Activated CD8-positive, alpha-beta memory T cell treated with anti-CD3 and anti-CD28 coated beads for 24 hours (primary cell): ENCODE results near the gene ZMAT5.

Experiments
- DNase-seq: peaks from one replicate; pipeline ENCODE4 v3.0.0-alpha.2; 2020

Gene ZMAT5

GRCh38 chr22:29766632-29767170 lies at the start of gene ZMAT5:
Gene ZMAT5, minus strand, starts transcription at chr22:29767007. Its CDS starts 18,463 bp downstream, at chr22:29748544.
- DNase-seq, result peak; percentile 92

GRCh38 chr22:29816539-29816938 lies 49.7 kb upstream of the ZMAT5 start:
- no peak for DNase-seq

GRCh38 chr22:29816128-29816527 lies 49.3 kb upstream of the ZMAT5 start:
- DNase-seq, result no peak

DNA sequence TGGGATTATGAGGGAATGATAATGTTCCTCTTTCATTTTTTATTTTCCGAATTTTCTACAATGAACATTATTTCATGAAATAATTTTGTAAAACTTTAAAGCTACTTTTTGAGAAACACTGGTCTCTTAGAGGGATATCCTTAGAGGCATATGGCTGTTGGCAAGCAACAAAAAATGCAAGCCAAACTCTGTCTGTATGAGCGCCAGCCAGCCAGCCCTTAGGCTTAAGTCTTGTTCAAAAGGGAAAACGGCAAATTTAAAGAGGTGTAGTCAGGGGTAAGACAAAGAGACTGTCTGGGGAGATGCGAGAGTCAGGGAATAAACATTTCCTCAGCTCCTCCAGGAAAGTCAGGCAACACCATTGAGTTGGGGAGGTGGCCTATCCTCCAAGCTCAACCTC lies 48.8 kb upstream of the ZMAT5 start:
- DNase-seq, result no peak

DNA sequence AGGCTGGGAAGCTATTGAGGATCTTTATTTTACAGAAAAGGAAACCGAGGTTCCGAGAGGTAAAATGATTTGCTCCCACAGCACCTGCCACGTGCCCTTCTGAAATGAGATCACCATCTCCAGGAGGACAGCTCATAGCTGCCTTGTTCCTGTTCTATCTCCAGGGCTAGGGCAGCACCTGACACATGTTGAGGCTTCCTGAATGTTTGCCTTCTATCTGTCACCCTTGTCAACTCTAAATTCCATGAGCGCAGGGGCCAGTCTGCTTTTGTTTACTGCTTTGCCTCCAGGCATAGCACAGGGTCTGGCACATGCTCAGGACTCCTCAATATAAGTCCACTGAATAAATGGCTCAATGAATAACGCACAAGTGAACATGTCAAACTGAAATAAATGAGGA lies 47.2 kb upstream of the ZMAT5 start:
- no peak for DNase-seq

GRCh38 chr22:29813563-29813962 lies 46.8 kb upstream of the ZMAT5 start:
- no peak for DNase-seq

DNA sequence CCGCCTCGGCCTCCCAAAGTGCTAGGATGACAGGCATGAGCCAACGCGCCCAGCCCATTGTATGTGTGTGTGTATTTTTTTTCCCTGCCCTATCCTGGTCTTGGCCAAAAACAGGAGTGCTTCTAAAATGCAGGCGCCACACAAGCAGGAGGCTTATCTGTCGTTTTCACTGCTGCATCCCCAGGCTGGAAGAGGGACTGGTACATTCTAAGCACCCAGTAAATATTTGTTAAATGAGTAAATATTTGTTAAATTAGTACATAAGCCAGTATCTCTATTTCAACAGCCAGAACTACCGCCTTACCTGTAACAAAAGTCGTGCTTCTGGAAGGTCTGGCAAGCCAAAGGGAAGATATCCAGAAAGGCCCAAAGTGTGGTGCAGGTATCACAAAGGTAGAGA lies 46.3 kb upstream of the ZMAT5 start:
- no peak for DNase-seq

GRCh38 chr22:29811377-29811776 lies 44.6 kb upstream of the ZMAT5 start:
- DNase-seq, result no peak

- DNase-seq, result no peak
Measured at GRCh38 chr22:29810216-29810615, 43.4 kb upstream of the ZMAT5 start.

DNA sequence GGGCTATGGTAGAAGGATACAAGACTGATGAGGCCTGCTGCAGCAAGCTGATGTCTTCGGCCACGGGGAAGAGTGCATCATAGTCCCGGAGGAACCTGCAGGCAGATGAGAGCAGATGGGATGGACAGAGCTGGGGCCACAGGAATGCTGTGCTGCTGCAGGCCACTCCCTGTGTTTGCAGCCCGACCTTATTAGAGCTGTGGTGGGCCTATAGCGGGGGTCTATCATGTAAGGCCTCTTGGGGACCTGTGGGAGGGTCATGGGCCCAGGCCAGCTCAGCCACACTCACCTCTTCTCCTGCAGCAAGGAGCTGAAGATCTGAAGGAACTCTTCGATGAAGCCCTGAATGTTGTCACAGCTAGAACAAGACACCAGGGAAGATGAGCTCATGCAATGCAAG lies 39.4 kb upstream of the ZMAT5 start:
- DNase-seq, result no peak

GRCh38 chr22:29804985-29805384 lies 38.2 kb upstream of the ZMAT5 start:
- DNase-seq, result no peak

DNA sequence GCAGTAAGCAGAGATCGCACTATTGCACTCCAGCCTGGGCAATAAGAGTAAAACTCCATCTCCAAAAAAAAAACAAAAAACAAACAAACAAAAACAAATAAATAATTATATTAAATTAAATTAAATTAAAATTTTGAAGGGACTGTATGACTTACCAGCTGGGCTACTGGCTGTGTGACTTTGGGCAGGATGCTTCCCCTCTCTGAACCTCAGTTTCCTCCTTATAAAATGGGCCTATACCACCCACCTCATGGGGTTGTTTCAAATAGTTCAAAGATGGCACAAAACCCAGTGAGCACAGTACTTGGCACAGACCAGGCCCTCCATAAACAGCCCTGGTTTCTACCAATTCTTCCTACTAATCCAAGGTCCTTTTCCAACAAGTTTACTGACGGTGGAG lies 36.4 kb upstream of the ZMAT5 start:
- DNase-seq, result no peak

- DNase-seq, result no peak
Measured at GRCh38 chr22:29801796-29802195, 35.0 kb upstream of the ZMAT5 start.

- no peak for DNase-seq
Measured at GRCh38 chr22:29801153-29801552, 34.3 kb upstream of the ZMAT5 start.

GRCh38 chr22:29799217-29799680 lies 32.4 kb upstream of the ZMAT5 start:
- no peak for DNase-seq

GRCh38 chr22:29798801-29799200 lies 32.0 kb upstream of the ZMAT5 start:
- no peak for DNase-seq

DNA sequence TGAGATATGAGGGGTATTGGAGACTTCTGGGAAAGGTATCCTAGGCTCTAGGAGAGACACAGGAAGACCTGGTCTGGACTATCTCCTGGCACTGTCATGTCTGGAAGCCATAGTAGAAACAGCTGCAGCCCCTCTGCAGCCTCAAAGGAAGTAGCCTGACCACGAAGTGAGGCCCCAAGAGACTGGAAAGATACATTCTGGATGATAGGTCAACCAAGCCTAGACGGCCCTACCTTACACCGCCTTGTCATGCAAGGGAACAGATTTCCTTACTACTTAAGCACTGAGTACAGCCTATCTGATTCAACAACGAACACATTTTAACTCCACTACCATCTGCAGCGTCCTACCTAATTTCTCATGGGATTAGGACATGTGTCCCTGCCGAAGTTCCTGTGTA lies 31.5 kb upstream of the ZMAT5 start:
- no peak for DNase-seq

DNA sequence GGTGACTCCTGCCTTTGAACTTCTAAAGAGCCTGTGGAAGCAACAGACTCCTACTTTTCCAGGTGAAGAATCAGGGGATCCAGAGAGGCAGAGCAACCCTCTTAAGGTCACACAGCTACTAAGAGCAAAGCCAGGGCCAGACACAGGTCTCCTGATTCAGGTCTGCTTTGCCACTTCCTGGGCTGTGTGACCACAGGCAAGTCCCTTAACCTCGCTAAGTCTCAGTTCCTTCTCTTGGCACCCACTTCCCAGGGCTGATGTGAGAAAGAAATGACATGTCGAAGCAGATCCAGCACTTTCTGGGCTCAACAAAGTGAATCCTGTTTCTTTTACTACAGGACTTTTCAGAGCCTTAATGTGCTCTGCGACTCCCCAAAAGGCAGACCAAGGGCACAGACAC lies 30.5 kb upstream of the ZMAT5 start:
- DNase-seq, result no peak

- DNase-seq, result no peak
Measured at GRCh38 chr22:29795663-29796062, 28.9 kb upstream of the ZMAT5 start.

DNA sequence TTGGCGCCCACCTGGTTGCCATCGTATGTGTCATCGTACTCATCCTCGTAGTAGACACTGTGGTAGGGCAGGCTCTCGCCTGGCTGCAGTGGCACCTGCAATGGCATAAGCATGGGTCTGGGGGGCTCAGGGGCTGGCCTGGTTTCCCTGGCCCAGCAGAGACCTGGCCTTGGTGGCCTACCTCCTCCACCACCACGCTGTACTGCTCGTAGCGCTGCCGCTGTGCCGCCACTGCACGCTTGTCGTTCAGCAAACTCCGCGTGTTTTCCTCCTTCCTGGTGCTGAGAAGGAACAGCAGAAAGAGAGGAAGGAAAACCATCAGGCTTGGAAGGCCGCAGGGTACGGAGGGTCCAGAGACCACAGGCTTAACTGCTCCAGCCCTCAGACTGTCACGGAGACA lies 26.6 kb upstream of the ZMAT5 start:
- DNase-seq, result no peak

- DNase-seq, result no peak
Measured at GRCh38 chr22:29790061-29790460, 23.3 kb upstream of the ZMAT5 start.

- no peak for DNase-seq
Measured at GRCh38 chr22:29788339-29789279, 21.8 kb upstream of the ZMAT5 start.

GRCh38 chr22:29787371-29787980 lies 20.7 kb upstream of the ZMAT5 start:
- no peak for DNase-seq

DNA sequence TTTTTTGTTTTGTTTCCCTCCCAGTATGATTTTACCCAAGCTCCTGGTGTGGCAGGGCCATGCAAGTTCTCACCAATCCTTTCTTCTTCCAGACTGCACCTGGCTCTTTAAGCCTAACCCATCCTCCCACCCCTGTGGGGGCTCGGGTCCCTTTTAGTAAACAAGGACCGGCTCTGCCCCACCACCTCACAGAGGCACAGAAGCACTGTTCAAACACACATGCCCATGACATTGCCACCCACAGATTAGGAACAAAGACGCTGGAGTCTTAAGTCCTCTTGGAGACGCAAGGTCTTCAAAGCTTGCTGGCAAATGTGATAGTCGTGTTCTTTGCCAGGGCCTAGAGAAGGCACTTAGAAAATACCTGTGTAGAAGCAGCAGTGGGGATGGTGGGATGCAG lies 19.2 kb upstream of the ZMAT5 start:
- DNase-seq, result no peak
